GM21423 (cell line): ENCODE results near the gene TOMM20.
"Not testable (repeated sequence)": the region's sequence is repeated elsewhere in the genome, so short reads cannot be mapped to it uniquely, and the experiment has no call there.

Source experiments
- ATAC-seq: cut with Tn5 transposase; IDR thresholded peaks from one replicate; pipeline ENCODE4 v1.9.1; 2021; ENCODE audit warnings: mild to moderate bottlenecking, moderate library complexity; ENCODE audit not compliant: unreplicated experiment

The TOMM20 gene

DNA sequence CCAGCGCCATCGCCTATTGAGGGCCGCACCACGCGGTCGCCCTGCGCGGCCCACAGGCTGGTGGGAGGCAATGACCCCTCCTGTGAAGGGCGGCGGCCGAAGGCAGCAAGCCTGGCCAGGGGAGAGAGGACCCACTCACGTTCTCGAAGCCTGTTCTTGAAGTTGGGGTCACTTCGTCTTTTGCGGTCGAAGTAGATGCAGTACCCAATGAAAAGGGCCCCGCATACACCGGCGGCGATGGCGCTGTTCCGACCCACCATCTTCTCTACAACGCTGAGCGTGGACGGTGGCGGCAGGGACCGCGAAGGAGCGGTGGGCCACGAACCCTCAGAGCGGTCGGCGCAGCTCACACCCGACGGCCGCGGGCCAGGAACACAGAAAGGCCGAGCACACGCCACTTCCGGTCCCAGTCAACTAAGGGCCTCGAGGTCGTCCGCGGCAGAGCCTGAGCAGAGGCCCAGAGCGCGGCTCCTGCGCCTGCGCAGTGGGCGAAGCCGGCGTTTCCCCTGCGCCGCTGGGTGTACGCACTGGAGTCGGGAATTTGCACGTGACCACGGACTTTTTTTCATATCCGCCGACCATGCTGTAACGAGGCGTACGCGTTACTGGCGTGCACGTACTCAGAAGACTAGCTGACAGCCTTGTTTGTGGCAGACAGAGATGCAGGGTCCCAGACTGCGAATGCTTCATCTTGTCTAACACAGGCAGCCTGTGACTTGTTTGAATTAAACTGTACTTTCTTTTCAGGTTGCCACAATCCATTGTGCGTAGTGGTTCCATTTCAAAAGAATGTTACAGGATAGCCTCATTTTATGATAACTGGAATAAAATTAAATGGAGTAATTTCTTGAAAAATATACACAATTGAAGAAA, at the start of gene TOMM20:
Gene TOMM20, minus strand, starts transcription at position 382 of the 873 bp plus-strand sequence. Its CDS starts 122 bp downstream, at position 260.
- peak; percentile 95 for ATAC-seq

DNA sequence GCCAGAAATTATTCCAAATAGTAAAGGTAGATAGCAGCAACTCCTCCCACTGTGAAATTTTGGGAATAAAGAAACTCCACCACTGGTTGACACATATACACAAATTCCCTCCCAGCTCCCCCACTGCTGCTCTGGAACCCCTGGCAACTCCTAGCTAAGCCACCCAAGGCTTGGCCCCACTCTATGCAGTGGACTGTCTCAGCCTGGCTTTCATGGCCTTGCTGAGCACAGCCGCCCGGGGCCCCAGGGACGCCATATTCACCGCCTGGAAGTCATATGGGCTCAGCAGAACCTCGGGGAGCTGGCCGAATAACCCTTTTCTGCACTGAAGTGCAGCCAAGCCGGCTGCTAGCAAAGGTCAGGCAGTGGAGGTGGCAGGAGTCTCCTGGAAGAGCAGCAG, 47.8 kb upstream of the TOMM20 start:
- ATAC-seq, result no peak

DNA sequence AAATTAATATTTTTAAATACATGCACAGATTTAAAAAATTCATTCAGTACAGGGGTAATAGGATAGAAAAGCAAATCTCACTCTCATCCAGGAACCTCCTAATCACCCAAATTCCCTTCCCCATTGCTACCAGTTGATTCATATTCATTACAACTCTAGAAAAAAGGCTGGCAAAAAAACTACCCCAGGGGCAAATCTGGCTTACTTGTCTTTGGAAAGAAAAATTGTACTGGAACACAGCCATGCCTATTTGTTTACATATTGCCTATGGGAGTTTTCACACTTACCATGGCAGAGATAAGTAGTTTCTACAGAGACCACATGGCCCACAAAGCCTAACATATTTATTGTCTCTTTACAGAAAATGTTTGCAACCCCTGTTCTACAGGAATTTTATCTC, 41.3 kb upstream of the TOMM20 start:
- no peak for ATAC-seq

DNA sequence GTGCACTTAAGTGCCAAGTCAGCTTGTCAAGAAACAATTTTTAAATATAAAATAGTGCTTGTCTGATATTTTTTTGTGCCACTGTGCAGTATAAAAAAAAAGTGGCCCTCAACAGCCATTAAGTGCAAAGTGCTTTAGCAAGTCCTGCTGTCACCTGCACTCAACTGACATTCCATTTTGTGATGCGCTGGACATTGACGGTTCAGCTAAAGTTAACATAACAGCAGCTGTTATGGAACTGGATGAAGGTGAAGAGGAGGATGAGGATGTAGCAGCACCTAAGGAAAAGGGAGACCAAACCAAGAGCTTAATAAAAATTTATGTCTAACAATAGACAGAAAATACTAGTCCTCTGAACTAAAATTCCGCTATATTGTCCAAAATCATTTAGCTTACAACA, 39.7 kb upstream of the TOMM20 start:
- ATAC-seq, result no peak

DNA sequence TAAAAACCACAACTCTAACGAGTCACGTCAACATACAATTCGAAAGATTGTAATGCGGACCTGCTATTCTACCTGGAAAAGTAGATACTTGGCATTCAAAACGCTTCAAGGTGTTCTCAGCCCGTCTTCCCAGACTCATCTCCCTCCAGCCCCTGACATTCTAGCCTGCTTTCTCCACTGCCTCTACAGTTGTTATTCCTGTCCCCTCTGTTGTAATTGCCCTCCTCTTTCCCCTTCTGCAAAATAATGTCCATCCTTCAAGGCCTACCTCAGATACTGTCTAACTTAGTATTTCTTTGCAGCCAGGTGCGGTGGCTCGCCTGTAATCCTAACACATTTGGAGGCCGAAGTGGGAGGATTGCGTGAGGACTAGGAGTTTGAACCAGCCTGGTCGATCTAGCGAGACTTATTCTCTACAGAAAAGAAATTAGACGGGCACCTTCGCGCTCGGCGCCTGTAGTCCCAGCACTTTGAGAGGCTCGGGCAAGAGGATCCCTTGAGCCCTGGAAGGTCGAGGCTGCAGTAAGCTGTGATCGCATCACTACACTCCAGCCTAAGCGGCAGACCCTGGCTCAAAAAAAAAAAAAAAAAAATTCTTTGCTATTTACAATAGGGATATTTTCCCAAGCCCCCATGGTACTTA, 33.2 kb upstream of the TOMM20 start:
- ATAC-seq, result no peak

DNA sequence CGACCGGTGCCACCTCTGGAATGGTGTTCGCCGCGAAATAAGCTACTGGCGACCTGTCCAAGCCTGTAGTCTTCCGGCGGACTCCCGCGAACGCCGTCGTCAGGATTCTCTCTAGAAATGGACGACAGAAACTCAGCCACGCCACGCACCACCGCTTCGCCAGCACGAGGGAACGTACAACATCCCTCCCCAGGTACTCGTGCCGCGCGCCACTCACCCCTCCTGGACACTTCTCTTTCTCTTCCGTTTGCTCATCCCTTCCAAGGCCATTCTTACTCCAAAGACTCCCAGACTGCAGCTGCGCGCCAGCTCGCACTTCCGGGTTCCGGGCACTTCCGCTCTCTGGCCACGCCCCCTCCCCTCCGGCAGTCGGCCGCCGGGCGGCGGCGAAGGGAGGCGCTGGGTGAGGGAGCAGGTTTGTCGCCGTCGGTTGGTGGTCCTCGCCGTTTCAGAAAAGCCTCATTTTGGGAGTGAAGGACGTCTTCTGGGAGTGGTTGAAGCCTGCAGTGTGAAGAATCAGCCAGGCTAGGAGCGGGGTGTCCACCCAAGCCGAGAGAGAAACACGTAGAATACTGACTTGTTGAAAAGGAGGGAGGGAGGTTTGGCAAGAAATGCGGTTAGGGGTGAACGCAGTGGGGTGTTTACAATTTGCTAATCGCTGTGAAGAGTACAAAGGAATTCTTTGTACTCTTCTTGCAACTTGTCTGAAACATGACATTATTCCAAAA, 32.5 kb upstream of the TOMM20 start, which contains the start of gene RBM34:
Gene RBM34, minus strand, starts transcription at position 294 of the 728 bp plus-strand sequence. Its CDS starts 24 bp downstream, at position 270.
- peak; percentile 93 for ATAC-seq

DNA sequence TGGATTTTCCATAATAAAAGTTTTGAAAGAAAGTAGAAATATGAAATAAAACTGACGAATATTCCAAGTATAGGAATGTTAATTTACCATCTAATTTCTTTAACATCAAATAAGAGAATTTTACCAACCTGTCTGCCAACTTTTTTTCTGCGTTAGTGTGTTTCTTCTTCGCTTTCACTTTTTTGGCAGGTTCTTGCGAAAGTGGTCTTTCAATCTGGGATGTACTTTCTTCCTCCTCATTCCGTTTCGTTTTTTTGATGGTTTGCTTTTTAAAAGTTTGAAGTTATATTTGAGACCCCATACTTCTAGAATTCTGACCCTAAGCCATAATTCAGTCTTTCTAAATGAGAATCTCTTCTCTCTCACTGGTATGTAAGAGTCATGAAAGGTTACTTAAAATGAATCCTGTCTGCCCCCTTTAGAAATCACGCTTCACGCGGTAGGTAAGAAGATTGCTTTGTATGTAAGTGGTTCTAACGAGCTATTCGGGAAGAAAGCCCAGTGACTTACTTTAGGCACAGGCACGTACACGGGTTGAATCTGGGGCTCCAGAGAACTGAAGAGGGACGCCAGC, 31.8 kb upstream of the TOMM20 start:
- ATAC-seq, result peak; percentile 27

DNA sequence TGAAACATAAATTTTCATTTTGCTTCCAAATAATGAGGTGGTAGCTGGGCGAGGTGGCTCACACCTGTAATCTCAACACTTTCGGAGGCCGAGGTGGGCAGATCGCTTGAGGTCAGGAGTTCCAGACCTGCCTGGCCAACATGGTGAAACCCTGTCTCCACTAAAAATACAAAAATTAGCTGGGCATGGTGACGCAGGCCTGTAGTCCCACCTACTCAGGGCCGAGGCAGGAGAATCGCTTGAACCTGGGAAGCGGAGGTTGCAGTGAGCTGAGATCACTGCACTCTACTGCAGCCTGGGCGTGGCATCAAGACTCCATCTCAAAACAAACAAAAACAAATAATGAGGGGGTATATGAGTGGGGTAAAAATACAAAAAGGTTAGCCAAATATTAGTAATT, 31.3 kb upstream of the TOMM20 start:
- not testable (repeated sequence) for ATAC-seq

DNA sequence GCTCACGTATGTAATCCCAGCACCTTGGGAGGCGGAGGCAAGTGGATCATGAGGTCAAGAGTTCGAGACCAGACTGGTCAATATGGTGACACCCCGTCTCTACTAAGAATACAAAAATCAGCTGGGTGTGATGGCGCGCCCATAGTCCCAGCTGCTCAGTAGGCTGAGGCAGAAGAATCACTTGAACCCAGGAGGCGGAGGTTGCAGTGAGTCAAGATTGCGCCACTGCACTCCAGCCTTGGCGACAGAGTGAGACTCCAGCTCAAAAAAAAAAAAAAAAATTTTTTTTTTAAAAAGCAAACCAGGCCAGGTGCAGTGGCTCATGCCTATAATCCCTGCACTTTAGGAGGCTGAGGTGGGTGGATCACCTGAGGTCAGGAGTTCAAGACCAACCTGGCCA, 30.6 kb upstream of the TOMM20 start:
- ATAC-seq, result not testable (repeated sequence)

DNA sequence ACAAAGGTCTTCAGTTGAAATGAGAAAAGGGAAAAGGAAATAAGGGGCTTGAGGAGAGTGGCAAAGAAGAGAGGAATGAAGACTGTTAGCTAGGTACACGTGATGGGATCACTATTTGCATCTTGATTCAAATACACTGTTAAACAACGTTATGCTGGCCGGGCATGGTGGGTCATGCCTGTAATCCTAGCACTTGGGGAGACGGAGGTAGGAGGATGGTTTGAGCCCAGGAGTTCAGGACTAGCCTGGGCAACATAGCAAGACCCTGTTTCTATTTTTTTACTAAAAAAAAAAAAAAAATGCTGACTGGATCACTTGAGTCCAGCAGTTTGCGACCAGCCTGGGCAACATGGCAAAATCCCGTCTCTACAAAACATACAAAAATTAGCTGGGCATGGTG, 30.0 kb upstream of the TOMM20 start:
- ATAC-seq, result no peak

DNA sequence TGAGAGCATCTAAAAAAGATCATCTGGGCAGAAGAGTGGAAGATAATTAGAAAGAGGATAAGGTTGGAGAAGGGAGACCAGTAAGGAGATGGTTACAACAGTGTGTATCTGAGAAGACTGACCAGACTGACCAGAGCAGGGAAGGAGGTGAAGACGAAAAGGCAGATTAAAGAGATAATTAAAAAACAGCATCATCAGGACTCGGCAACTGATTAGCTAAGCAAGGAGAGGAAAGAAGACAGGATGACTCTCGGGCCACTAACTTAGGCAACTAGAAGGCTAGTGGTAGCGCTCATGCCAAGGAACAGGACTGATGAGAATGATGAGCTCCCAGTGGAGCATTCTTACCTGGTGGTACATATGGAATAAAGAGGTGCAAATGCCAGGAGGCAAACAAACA, 28.5 kb upstream of the TOMM20 start:
- ATAC-seq, result no peak

DNA sequence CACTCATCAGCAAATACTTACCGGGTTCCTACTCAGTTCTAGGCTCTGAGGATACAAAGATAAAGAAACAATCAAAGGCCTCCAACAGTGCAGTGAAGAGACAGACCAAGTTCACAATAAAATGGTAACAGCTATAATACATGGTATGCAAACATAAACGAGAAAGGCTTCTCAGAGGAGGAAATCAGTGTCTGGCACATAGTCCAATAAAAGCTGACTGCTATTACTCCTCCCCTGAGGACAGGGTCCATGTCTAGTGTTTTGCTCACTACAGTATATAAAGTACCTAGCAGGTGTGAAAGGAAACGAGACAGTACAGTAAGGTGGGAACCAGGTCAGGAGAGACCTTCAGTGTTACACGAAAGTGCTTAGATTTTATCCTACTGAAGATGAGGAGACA, 28.1 kb upstream of the TOMM20 start:
- ATAC-seq, result no peak

DNA sequence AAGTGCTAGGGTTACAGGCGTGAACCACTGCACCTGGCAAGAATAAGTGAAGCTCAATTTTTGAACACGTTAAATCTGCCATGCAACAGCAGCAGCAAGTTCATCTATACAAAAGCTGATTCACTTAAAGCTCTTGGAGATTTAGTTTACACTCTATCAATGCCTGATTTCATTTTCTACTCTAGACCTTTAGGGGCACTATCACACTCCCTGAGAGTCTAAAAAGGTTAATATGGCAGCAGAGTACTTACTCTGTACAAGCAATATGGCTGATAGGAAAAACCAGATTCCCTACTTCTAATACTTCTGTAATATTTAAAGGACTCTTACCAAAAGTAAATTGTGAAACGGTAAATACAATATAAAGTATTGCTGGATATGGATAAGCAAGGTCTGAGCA, 27.6 kb upstream of the TOMM20 start:
- ATAC-seq, result no peak

DNA sequence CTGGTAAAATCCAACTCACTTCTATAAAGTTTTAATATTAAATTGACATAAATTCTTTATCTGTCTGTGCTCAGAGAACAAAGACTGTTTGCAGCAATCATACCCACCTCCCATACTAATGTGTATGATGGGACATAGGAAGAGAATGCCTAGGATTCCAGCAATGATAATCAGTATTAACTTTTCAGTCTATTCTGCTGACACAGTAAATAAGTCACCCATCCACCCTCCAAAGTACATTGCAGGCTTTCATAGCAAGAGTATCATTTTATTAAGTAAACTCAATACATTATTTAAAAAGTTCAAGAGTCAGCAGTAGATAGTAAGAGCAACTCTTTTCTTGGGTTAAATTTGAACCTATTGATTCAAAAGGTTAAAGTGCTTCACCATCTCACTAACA, 23.6 kb upstream of the TOMM20 start:
- no peak for ATAC-seq

DNA sequence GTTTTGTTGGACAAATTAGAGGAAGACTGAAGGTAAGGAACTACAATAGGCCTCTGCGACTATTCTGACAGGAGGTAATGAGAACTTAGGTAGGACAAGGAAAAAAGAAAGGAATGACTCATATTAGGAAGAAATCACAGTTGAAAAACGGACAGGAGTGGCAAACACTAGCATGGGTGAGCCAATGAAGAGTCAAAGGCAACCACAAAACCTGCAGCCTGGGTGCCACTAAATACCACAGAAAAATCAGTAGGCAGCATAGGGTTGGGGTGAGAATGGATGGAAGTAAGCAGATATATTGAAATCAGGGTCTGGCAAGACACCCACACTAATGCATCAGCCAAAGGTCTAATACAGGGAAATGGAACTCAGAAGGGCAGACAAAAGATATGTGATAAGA, 22.4 kb upstream of the TOMM20 start:
- no peak for ATAC-seq

DNA sequence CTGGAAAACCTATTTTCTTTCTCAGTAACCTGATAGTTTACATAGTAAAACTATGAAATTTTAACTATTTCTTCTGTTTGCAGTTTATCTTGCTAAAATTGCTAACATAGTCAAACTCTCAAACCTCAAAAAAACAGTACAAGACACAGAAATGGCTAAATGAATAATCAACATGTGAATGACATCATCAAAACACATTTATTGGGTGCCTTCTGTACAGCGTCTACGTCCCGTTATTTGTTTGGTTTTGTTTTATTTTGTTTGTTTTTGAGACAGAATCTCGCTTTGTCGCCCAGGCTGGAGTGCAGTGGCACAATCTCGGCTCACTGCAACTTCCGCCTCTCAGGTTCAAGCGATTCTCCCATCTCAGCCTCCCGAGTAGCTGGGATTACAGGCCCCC, 21.2 kb upstream of the TOMM20 start:
- no peak for ATAC-seq

DNA sequence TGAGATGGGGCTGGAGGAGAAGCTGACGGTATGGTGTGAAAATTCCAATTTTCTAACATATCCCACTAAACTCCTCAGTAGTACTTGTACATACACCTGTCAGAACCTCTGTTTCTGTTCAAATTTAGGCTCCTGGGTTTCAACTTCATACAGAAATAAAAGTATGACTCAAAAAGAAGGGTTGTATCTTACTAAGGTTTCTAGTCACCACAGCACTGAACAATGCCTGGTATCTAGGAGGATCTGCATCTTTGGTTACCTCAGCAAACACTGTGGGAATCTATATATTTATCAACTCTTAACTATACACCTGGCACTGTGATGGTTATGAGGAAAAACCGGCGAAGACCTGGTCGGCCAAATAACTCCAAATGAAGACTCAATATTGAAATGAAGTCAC, 18.6 kb upstream of the TOMM20 start:
- no peak for ATAC-seq

DNA sequence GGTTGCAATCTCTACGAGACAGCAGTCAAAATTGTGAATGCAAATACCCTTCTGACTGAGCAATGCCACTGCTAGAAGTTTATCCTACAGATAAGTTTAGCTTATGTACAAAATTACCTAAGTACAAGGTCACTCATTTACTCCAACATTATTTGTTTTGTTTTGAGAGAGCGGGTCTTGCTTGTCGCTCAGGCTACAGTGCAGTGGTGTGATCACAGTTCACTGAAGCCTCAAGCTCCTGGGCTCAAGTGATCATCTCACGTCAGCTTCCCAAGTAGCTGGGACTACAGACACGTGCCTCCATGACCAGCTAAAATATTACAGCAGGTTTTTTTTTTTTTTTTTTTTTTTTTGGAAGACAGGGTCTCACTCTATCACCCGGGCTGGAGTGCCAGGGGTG, 17.0 kb upstream of the TOMM20 start:
- ATAC-seq, result no peak

DNA sequence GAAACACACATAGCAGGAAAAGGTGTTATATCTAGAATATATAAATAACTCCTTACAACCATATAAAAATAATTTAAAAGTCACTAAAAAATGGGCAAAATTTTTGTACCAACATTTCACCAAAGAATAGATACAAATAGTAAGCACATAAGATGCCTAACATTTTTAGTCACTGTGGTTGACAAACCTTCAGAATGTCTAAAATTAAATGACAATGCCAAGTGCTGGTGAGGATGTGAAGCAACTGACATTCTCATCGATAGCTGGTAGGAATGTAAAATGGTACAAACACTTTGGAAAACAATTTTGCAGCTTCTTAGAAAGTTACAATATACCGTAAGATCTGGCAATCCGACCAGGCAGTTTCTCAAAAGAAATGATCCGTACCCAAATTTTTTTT, 14.4 kb upstream of the TOMM20 start:
- no peak for ATAC-seq

DNA sequence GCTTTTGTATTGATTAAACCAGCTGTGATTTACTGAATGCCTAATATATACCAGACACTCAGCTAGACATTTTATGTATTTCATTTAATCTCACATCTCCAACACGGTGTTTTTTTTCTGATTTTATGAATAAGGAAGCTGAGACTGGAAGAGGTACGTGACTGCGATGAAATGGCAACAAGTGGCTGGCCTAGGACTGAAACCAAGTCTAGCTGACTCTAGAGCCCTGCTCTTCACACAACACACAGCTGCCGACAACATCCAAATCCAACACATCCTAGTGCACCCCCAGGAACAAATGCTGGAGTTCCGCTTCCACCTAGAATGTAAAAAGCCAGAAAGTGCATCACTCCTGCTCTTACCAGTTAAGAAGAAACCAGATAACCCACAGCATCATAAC, 10.7 kb upstream of the TOMM20 start:
- ATAC-seq, result no peak

DNA sequence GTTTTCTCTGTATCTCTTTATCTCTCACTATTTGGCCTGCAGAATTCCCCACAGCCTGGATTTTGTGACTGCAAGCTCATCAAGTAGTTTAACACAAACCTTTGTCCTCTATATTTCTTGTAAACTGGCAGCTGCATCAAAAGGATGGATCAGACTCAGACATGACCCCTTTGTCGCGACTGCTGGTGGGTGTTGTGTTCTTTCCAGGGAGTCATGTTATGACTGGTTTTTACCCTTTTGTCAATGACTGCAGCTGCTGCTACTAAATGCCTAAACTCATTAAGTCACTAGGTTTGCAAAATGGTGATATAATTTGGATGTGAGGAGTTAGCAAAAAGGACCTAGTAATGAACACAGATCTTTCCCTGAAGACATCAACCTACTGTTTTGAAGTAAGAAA, 10.2 kb upstream of the TOMM20 start:
- ATAC-seq, result no peak
